ENCODE measurements around the gene LRRC28. TPM values are rescaled to one million over a fixed set of nuclear protein-coding genes. Genes with fewer than 3 reads are reported as not detected.

The LRRC28 gene
- total RNA-seq, 4 donors from 2014 or later, result 15.7 to 39.9 (median 24.7) TPM

DNA sequence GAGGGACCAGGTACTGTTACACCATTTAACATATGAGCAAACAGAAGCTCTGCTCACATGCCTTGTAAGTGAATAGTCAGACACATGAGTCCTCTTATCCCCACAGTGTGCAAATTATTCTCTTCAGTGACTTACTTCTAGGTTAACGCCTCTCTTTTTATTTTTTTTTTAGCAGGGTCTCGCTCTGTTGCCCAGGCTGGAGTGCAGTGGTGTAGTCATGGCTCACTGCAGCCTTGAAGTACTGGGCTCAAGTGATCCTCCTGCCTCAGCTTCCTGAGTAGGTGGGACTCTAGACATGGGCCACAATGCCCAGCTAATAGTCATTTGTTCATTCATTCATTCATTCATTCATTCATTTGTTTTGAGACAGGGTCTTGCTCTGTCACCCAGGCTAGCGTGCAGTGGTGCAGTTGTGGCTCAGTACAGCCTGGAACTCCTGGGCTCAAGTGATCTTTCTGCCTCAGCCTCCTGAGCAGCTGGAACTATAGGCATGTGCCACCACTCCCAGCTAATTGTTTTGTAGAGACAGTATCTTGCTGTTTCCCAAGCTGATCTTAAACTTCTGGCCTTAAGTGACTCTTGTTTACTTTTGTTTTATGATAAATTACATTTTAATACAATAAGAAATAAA, 94.7 kb downstream of the LRRC28 start:
- Histone ChIP-seq H3K4me1 (peaks cover 0 to 13% (median 0%) of the 10 kb centered on the region in 4 donors), H3K27ac (replicated peaks in 1 of 4) (no peak overlapping the region), H3K9me3 (no peaks in the 10 kb centered on the region), H3K4me3 (no peak overlapping the region), H3K27me3 (no peaks in the 10 kb centered on the region), H3K36me3 (no peaks in the 10 kb centered on the region)
- no peak for DNase-seq (ENCODE audit: extremely low spot score)
- TF ChIP-seq EP300 (IDR thresholded peaks at IDR 0.05) (no peak), POLR2A (IDR thresholded peaks at IDR 0.05; ENCODE audit: low read depth) (no peak), POLR2AphosphoS5 (IDR thresholded peaks at IDR 0.05) (no peak)
- TF ChIP-seq, protein P1, sequence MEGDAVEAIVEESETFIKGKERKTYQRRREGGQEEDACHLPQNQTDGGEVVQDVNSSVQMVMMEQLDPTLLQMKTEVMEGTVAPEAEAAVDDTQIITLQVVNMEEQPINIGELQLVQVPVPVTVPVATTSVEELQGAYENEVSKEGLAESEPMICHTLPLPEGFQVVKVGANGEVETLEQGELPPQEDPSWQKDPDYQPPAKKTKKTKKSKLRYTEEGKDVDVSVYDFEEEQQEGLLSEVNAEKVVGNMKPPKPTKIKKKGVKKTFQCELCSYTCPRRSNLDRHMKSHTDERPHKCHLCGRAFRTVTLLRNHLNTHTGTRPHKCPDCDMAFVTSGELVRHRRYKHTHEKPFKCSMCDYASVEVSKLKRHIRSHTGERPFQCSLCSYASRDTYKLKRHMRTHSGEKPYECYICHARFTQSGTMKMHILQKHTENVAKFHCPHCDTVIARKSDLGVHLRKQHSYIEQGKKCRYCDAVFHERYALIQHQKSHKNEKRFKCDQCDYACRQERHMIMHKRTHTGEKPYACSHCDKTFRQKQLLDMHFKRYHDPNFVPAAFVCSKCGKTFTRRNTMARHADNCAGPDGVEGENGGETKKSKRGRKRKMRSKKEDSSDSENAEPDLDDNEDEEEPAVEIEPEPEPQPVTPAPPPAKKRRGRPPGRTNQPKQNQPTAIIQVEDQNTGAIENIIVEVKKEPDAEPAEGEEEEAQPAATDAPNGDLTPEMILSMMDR (IDR thresholded peaks at IDR 0.05), result no peak
- 98% methylated on average over 3 of the region's 3 CpGs for WGBS
- intact Hi-C loops (cut with DNase I), result no loop called here

DNA sequence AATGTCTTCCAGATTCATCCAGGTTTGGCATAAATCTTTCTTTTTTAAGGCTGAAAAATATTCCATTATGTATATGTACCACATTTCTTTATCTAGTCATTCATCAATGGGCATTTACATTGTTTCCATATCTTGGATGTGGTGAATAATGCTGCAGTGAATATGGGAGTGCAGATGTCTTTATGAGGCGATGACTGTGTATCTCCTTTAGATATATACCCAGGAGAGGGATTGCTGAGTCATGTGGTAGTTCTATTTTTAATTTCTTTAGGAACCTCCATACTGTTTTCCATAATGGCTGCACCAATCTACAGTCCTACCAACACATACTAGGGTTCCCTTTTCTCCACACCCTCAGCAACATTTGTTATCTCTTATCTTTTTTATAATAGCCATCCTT, 96.3 kb downstream of the LRRC28 start:
- intact Hi-C loops (cut with DNase I), result no loop called here
- no peak for TF ChIP-seq POLR2AphosphoS5 (IDR thresholded peaks at IDR 0.05)
- no peak for TF ChIP-seq EP300 (IDR thresholded peaks at IDR 0.05)
- TF ChIP-seq POLR2A (IDR thresholded peaks at IDR 0.05; ENCODE audit: low read depth), result no peak

DNA sequence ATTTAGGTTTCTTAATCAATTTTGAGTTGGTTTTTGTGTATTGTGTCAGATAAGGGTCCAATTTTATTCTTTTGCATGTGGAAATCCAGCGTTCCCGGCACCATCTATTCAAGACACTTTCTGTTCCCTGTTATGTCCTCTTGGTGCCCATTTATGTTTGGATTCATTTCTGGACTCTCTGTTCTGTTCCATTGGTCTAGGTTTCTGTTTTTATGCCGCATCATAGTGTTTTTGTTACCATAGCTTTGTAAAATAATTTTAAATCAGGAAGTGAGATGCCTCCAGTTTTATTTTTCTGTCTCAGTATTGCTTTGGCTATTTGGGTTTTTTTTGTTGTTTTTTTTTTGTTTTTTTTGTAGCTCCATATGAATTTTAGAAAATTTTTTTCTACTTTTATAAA, 97.1 kb downstream of the LRRC28 start:
- WGBS, result 94% methylated on average over 3 of the region's 3 CpGs

More for the DNA sequence above, 96.3 kb downstream of the LRRC28 start:
- Histone ChIP-seq H3K27me3 (no peaks in the 10 kb centered on the region), H3K4me3 (no peak overlapping the region), H3K9me3 (no peaks in the 10 kb centered on the region), H3K4me1 (peaks cover 0 to 13% (median 0%) of the 10 kb centered on the region in 4 donors), H3K27ac (replicated peaks in 1 of 4) (no peak overlapping the region), H3K36me3 (peaks cover 0 to 3% (median 0%) of the 10 kb centered on the region in 4 donors)
- 100% methylated on average over 1 of the region's 1 CpG for WGBS
- no peak for DNase-seq (ENCODE audit: extremely low spot score)

DNA sequence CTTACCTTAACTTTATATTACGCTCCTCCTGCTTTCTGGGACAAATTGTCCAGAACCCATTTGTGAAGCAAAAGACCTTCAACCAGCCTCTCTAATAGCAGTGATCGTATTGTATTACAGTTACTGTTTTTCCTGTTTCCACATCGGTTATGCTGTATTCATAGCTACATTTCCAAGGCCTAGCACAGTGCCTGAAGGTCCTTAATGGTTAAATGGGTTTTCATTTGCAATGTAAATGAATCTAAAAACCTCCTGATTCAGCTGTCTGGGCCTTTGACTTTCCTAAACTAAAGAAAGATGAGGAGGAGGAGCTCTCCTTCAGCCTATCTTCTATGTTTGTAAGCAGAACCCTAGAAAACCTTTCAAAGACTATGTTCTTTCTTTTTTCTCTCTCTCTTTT, 99.1 kb downstream of the LRRC28 start:
- 96% methylated on average over 3 of the region's 3 CpGs for WGBS
- Histone ChIP-seq H3K27me3 (no peaks in the 10 kb centered on the region), H3K27ac (replicated peaks in 1 of 4) (no peak overlapping the region), H3K36me3 (peaks cover 0 to 19% (median 5%) of the 10 kb centered on the region in 4 donors), H3K9me3 (no peaks in the 10 kb centered on the region), H3K4me3 (no peak overlapping the region), H3K4me1 (no peaks in the 10 kb centered on the region)
- no peak for DNase-seq (ENCODE audit: extremely low spot score)
- TF ChIP-seq EP300 (IDR thresholded peaks at IDR 0.05) (no peak), POLR2AphosphoS5 (IDR thresholded peaks at IDR 0.05) (no peak), POLR2A (IDR thresholded peaks at IDR 0.05; ENCODE audit: low read depth) (no peak)
- TF ChIP-seq, protein P1 (IDR thresholded peaks at IDR 0.05), result no peak
- intact Hi-C loops (cut with DNase I), result no loop called here

More for the DNA sequence above, 97.1 kb downstream of the LRRC28 start:
- no peak for DNase-seq (ENCODE audit: extremely low spot score)
- Histone ChIP-seq H3K4me3 (no peak overlapping the region), H3K27ac (replicated peaks in 1 of 4) (no peak overlapping the region), H3K9me3 (no peaks in the 10 kb centered on the region), H3K27me3 (no peaks in the 10 kb centered on the region), H3K4me1 (peaks cover 0 to 10% (median 0%) of the 10 kb centered on the region in 4 donors), H3K36me3 (peaks cover 0 to 12% (median under 1%) of the 10 kb centered on the region in 4 donors)
- intact Hi-C loops (cut with DNase I), result no loop called here
- TF ChIP-seq, protein P1 (IDR thresholded peaks at IDR 0.05), result no peak
- no peak for TF ChIP-seq POLR2AphosphoS5 (IDR thresholded peaks at IDR 0.05)
- no peak for TF ChIP-seq POLR2A (IDR thresholded peaks at IDR 0.05; ENCODE audit: low read depth)
- no peak for TF ChIP-seq EP300 (IDR thresholded peaks at IDR 0.05)

DNA sequence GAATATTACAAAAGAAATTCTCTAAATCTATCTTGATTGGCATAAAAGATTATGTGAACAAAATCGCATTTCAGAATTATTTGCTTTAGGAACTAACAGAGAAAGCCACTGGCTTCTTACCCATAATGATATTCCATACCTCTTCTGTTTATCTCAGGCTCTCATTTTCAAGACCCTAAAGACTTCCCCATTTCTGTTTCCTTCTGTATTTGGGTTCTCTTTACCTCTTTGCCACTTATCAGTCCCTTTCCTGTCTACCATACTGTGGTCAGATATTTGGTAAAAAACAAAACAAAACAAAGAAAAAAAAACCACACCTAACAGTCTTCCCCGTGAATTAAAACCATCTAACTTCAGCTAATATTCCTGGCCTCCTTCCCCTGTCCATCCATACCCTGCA, 108.5 kb downstream of the LRRC28 start:
- H3K4me1 ChIP-seq, result no peaks in the 10 kb centered on the region
- H3K36me3 ChIP-seq, result no peaks in the 10 kb centered on the region
- TF ChIP-seq, protein P1 (IDR thresholded peaks at IDR 0.05), result no peak
- TF ChIP-seq POLR2A (IDR thresholded peaks at IDR 0.05; ENCODE audit: low read depth) (no peak), EP300 (IDR thresholded peaks at IDR 0.05) (no peak), POLR2AphosphoS5 (IDR thresholded peaks at IDR 0.05) (no peak)
- no peak overlapping the region for H3K27ac ChIP-seq (replicated peaks in 1 of 4)
- H3K9me3 ChIP-seq, result no peaks in the 10 kb centered on the region
- no peak for DNase-seq (ENCODE audit: extremely low spot score)
- no peaks in the 10 kb centered on the region for H3K27me3 ChIP-seq
- 82% methylated on average over 2 of the region's 2 CpGs for WGBS
- intact Hi-C loops (cut with DNase I), result no loop called here
- H3K4me3 ChIP-seq, result no peak overlapping the region

Measured in esophagus muscularis mucosa (tissue), 4 donors.